Left cardiac atrium (tissue), 2 donors: ENCODE data around the gene KRT24. TPM values are rescaled to one million over a fixed set of nuclear protein-coding genes. Genes with fewer than 3 reads are reported as not detected.

ENCODE experiments used
- total RNA-seq, 2 donors: library from RNA; stranded (reverse); fragmentation: NEBNext Ultra II Directional; extraction: Animal tissue kit (Norgen Biotek cat#: 25700); gene quantifications; one replicate each; pipeline ENCODE4 v1.2.1, GENCODE V29; 2021
- donor health status: DM: no; HTN: yes; CAD: no; lungs with severe emphysema.
- donor health status: DM: yes; HTN: yes; CAD: no.

The KRT24 gene
- total RNA-seq, 2 donors from 2014 or later = not detected

Other genes with a start within 250 kb of the KRT24 start
- gene TNS4, start 202.1 kb downstream of the KRT24 start, total RNA-seq = not detected
- under 1 TPM; 0.29 to 0.53 TPM for gene CCR7, start 138.3 kb downstream of the KRT24 start, total RNA-seq
- 10 to 100 TPM; 62.2 to 68.9 TPM for gene SMARCE1, start 55.9 kb downstream of the KRT24 start, total RNA-seq
- 1 to 10 TPM in 1 of 2 donors, not detected in 1; 1.3 TPM for gene KRT222, start 38.6 kb downstream of the KRT24 start, total RNA-seq
- not detected for gene KRT25, start 51.6 kb upstream of the KRT24 start, total RNA-seq
- not detected for gene KRT26, start 68.4 kb upstream of the KRT24 start, total RNA-seq
- gene KRT27, start 78.8 kb upstream of the KRT24 start, total RNA-seq = not detected
- not detected for gene KRT28, start 96.2 kb upstream of the KRT24 start, total RNA-seq
- gene KRT10, start 118.9 kb upstream of the KRT24 start, total RNA-seq = 10 to 100 TPM; 57.0 to 68.8 TPM
- not detected for gene KRT12, start 163.5 kb upstream of the KRT24 start, total RNA-seq
- not detected for gene KRT20, start 181.5 kb upstream of the KRT24 start, total RNA-seq
- gene KRT23, start 233.9 kb upstream of the KRT24 start, total RNA-seq = under 1 TPM in 1 of 2 donors, not detected in 1; 0.29 TPM